Vagina (tissue), 2 donors: ENCODE data around the gene SIRPA.

Experiments used
- POLR2A ChIP-seq, 2 donors: fragments of 450-650 bp; IDR thresholded peaks; one replicate each; pipeline ENCODE4 v1.6.1; 2017; ENCODE audit warnings: antibody characterized with exemption in 2 of 2, mild to moderate bottlenecking in 2 of 2, moderate library complexity in 2 of 2
- TF ChIP-seq, protein P1 (sequence below), 3 experiments: fragments of 450-650 bp in 2 of 3; fragments of 200-600 bp in 1 of 3; sonication (generic) in 1 of 3; IDR thresholded peaks; one replicate each; pipeline ENCODE4 v1.5.1; 2017 to 2019; ENCODE audit warnings: antibody characterized with exemption in 3 of 3, mild to moderate bottlenecking in 2 of 3, moderate library complexity in 2 of 3

- TF ChIP-seq, protein P1, sequence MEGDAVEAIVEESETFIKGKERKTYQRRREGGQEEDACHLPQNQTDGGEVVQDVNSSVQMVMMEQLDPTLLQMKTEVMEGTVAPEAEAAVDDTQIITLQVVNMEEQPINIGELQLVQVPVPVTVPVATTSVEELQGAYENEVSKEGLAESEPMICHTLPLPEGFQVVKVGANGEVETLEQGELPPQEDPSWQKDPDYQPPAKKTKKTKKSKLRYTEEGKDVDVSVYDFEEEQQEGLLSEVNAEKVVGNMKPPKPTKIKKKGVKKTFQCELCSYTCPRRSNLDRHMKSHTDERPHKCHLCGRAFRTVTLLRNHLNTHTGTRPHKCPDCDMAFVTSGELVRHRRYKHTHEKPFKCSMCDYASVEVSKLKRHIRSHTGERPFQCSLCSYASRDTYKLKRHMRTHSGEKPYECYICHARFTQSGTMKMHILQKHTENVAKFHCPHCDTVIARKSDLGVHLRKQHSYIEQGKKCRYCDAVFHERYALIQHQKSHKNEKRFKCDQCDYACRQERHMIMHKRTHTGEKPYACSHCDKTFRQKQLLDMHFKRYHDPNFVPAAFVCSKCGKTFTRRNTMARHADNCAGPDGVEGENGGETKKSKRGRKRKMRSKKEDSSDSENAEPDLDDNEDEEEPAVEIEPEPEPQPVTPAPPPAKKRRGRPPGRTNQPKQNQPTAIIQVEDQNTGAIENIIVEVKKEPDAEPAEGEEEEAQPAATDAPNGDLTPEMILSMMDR (IDR thresholded peaks at IDR 0.05): no peak
- TF ChIP-seq POLR2A (IDR thresholded peaks at IDR 0.05): no peak
Observed at GRCh38 chr20:1944345-1945091, 49.3 kb downstream of the SIRPA start.
